ENCODE measurements around the gene IGFBP2.

The IGFBP2 gene

DNA sequence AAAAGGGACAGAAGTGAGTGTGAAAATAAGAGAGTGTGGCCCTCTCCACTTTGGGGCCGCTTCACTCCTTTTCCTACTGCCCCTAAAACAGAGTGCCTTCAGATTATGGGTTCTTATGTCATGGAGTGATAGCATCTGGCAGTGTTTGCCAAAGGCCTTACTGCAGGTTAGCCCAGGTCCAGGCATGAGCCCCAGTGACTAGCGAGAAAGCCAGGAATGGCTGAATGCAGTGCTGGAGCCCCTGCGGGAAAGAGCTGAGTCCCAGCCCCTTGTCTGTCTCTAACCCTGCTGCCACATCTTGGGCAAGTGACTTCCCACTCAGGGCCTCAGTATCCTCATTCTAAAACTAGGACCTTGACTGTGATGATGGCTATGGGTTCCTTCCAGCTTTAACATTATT, 56.2 kb downstream of the IGFBP2 start:
- DNase-seq, result no peak

DNA sequence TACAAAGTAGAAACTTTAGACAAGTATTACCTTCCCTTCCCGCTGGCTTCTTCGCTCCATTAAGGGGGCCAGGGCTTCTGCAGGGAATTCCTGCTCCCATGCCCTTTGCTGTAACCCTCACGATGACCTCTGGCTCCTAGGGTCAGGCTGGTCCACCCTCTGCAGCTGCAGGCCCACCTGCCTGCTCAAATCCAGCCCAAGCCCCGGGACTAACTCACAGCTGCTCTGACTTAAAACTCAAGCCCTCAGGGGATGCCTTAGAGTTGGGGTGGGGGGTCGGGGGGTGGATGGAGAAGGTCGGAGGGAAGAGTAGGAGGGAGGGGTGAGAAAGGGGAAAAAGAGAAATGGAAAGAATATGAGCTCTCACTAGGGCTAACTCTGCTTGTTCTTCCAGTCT, 57.2 kb downstream of the IGFBP2 start:
- no peak for DNase-seq

DNA sequence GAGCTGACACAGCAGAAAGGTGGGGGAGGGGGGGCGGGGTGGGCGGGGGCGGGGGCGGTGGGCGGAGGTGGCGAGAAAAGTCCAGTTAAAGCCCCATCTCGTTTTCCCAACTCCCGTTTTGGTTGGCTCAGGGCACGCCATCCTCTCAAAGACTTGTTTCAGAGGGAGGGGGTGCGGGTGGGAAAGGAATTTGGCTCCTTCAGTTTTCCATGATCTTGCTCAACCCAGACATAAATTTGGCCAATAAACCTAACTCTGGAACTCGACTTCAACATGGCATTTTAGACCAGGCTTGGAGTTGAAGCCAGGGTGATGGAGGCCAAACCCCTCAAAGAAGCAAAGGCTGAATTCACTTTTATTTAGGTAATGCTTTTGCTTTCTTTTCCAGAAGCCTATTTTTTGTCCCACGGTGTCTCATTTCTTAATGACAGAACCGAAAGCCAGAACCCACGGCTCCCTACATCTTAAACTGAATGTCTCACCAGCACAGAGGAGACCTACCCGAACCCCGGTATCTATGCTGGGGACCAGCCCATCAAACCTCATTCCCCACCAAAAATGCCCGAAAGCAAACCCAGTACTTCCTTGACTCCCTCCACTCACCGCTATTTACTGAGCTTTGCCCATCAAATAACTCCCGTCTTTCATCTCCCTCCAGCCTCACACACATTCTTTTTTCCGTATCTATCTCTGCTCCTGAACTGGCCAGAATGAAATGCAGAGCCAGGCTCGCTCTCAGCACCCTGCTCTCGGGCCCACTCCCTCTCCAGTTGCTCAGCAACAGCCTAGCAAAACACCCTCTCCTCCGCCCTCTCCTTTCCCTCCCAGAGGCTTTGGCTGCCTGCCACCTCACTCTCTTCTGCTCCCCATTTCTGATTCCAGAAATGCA, 57.9 kb downstream of the IGFBP2 start:
- DNase-seq, result peak; percentile 93

DNA sequence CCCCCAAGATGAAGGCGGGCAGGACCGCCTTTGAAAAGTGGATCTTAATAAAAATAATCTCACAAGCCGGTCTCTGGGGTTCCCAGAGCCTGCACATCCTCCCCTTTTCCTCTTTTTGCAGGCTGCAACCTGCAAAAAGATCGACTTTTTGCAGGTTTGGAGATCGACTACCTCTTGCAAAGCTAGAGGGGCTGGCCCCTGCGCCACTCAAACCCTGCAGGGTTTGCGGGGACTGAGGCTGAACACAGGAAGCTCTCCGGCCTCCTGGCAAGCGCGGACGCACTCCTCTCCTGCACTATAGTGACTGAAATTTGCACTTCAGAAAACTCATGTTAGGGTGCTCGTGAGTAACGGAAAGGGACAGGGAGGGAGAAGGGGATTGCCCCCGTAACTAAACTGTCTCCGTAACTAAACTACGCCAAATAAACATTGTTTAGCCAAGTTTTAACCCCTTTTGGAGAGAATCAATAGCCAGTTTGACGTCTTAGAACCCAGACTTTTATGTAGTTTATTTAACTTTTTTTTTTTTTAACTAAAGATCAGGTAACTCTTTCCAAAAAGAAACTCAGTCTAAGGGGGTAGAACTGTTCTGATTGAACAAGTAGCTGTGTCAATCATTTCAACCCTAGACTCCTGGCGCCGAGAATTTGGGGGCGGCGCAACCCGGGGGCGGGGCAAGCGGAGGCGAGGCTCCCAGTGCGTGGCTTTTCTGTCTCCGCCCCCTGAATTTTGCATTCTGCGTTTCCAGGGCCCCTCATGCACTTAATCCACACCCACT, 59.6 kb downstream of the IGFBP2 start:
- DNase-seq, result peak; percentile 95

DNA sequence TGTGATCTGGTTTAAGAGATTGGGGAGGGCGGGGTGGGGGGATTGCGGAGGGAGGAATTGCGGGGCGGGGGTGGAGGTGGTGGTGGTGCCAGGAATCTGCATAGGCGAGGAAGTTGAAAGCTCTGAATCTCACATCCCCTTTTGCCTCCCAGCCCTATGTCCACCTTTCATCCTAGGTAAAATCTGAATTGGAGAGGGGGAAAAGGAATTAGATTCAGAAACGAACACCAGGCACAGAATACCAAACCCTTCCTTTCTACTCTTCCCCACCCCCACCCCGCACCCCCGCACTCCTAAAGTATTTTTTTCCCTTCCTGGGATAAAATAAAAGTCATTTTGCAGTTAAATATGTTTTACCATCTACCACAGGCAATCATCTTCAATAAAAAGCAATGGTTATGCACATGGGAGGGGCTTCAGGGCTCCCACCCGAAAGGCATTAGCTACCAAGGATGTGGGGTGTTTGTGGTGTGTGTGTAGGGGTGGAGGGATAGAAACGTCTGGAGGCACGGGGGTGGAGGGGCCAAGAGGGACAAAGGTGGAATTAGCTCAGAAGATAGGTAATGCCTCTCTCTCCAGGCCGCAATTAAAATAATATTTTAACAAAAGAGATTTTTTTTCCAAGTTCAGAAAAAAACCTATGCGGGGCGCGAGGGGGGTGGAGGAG, 60.3 kb downstream of the IGFBP2 start:
- peak; percentile 43 for DNase-seq

DNA sequence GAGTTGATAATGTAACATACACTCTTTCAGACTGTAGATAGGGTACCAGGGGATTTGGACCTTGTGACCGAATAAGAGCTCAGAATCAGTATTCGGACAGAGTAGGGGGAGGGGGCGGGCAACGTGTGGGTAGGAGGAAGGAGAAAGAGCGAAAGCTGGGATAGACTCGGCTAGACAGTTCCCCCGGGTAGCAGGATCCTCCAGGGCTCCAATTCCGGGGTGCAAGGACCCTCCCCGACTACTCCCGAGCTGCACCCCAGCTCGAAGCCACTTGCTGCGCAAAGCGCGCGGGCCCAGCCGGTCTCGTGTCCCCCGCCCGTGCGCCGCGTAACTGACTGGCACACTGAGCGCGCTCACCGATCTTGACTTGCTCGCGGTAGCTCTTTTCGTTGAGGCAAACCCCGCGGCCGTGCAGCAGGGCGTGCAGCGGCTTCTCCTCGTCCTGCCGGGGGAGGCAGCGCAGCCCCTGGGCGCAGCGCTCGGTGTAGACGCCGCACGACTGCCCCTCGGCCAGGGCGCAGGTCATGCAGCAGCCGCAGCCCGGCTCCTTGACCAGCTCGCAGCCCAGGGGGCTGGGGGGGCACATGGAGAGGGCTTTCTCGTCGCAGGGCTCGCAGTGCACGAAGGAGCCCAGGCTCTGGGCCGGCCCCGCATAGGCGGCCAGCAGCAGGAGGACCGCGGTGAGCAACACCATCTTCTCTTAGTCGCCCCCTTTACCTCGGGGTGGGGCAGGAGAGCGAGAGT, 61.0 kb downstream of the IGFBP2 start:
- DNase-seq, result peak; percentile 73

DNA sequence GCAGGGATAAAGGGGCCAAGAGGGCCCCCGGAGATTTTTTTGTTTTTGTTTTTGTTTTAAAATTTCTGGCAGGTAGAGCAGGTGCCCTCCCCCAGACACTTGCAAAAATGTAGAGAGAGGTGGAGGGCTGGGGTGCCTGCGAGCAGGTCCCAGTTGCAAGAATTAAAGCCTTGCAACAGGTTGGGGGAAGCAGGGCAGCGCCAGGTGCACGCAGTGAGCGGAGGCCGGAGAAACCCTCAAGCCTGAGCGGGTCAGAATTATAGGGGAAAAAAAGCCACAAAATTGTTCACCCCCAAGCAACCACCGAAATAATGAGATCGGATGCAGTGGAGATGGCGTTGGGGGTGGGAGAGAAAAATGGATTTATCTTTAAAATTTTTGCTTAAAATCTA, 61.6 kb downstream of the IGFBP2 start:
- no peak for DNase-seq

DNA sequence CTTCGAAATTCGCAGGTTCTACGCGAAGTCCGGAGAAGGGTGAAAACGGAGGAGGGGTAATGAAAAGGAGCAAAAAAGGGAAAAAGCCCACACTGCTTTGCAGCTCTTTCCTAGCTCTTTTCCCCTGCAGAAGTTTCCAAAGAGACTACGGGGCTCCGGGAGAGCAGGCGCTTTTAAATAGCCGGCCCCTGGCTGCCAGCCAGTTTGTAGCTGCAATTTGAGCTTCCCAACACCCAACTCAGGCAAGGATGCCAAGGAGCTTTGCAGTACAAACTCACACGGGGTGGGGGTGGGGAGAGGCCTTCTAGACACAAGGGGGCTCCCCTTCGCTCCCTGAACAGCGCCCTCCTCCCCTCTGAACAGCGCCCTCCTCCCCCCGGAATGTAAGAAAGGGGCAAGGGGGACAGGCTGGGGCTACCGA, 62.2 kb downstream of the IGFBP2 start, which contains the start of gene IGFBP5:
IGFBP5 (minus strand) TSS at position 149 of the 421 bp plus-strand sequence. CDS start 774 bp downstream, outside the sequence.
- DNase-seq, result peak; percentile 95

DNA sequence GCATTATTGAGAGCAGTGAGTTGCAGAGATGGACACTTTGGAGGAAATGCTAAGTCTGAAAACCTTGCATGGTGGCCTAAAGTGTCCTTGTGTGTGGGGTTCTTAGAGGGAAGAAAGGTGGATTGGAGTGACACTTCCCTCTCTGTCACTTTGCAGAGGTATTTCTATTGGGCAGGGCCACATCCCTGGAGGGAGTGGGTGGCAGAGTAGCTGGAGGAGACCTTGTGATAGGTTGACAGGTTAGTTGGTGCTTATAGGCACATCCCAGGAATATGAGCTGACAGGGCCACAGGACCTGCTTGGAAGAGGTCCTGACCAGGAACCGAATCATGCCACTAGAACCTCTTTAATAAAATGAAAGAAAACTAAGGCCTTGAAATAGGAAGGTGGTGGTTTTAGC, 63.1 kb downstream of the IGFBP2 start:
- no peak for DNase-seq

DNA sequence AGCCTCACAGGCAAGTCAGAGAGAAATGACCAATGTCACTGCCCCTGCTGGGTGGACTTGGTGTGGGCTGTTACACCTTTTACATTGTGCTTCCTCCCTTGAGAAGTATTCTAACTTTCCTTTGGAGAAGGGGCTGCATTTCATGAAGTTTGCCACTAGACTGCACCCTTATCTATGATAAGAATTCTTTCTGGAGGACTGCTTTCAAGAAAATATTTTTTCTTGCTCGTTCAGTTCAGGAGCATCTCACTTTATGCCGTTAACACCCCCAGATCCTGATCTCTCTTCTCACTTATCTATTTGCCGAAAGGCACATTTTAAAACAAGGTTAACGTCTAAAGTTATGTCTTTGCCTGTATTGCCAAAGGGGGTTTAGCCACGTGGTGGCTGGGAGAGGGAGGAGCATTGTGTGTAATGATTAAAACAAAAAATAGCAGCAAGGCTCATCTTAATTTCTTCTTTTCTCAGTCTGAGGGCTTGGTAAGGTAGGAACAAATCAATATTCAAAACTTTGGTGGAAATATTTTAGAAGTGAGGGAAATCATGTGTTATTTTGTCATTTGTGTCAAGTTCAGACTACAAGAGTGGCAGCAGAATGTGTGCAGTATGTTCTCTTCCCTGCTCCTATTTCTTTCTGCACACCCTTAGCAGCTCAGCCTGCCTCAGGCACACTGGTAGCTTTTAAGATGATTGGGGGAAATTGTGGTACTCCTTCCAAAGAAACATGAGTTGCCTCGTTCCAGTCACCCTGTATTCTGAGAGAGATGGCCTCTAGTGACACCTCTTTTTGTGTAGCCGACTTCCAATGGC, 63.7 kb downstream of the IGFBP2 start:
- DNase-seq, result no peak

DNA sequence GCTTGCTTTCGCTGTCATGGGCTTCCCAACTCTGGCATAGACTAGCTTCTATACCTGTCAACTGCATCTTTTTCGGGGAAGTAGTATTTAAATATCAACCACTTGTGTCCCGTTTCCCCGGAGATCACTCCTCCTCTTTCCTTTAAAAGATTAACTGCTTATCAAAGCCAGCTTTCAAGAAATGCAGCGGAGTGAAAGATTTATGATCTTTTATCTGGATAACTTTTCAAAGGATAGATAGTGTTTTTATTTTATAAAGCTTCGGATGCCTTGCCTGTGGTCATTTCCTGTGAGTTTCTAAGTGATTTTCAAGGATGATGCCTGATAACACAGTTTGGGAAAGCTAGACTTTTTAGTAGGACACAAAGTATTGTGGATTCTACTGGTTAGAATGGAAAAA, 65.1 kb downstream of the IGFBP2 start:
- DNase-seq, result no peak

DNA sequence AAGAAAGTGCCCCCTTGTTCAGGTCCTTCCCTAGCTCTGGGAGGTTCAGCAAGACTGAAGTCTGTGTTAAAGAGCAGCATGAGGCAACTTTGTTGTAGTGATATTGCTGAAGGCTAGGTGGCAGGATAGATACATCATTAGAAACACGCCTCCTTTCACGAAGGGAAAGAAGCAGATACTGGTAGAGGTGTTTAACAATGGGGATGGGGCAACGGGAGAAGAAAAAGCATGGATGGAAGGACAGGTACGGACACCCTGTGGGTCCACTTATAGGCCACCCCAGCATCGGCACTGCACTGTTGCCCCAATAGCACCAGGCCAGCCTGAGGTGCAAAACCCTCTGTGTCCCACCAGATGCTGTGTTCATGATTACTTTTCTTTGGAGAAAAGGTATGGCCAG, 65.7 kb downstream of the IGFBP2 start:
- DNase-seq, result peak; percentile 43

DNA sequence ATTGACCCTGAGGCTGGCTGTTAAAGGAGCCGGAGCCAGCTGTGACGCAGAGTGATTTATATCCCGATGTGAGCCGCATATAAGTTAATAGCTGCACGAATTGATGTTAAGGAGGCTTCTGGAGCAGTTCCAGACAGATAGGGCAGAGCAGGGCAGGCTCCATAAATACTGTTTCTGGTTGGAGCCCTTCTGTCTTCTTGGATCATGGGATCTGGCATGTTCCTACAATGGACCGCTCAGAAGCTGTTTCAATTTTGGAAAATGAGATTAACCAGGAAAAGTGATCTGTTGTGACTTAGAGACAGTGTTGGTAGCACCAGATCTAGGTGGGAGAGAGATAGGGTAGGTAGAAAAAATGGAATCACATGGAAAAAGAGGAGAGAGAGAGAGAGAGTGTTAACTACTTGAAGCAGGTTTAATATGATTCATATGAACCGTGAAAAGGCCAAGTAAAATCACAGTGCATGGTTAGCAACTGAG, 66.9 kb downstream of the IGFBP2 start:
- peak; percentile 73 for DNase-seq

DNA sequence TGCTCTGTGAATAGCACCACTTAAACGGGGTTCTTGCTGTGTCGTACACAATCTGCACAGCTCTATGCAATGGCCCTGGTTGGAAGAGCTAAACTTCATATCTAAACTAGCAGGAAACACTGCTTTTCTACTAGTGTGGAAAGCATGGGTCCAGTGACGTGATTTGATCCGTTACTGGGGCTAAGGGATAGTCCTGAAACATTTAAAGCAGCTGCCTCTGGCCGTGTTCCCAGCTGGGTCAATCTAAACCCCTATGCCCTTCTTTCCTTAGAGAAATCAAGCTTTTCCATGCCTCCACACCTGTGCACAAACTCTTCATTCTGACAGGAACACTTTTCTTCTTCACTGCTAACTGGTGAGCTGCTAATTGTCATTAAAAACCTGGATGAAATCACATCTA, 67.6 kb downstream of the IGFBP2 start:
- DNase-seq, result peak; percentile 63

DNA sequence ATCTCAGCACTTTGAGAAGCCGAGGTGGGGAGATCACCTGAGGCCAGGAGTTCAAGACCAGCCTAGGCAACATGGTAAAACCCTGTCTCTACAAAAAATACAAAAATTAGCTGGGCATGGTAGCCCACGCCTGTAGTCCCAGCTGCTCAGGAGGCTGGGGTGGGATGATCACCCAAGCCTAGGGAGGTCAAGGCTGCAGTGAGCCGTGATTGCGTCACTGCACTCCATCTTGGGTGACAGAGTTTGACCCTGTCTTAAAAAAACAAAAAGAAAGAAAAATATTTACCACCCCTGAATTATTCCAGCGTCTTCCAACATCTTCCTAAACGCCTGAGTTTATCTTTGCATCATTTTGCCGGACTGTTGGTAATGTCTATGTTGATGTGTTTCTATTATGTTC, 68.3 kb downstream of the IGFBP2 start:
- no peak for DNase-seq

DNA sequence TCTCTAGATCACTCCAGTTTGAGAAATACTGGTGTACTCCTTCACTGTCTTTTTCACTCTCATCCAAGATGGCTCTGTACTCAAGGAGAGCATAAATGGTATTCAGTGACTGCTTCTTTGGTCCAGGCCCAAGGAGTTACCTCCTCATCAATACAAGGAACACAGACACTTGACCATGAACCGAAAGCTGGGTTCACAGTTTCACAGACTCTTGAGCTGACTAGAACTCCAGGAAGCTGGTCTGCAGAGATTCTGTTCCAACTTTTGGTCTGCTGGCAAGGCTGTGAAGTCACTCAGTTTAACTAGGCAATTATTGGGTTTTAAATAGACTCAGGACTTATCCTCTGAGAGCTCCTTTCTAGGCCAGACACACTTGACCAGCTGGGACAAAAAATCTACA, 69.5 kb downstream of the IGFBP2 start:
- no peak for DNase-seq

DNA sequence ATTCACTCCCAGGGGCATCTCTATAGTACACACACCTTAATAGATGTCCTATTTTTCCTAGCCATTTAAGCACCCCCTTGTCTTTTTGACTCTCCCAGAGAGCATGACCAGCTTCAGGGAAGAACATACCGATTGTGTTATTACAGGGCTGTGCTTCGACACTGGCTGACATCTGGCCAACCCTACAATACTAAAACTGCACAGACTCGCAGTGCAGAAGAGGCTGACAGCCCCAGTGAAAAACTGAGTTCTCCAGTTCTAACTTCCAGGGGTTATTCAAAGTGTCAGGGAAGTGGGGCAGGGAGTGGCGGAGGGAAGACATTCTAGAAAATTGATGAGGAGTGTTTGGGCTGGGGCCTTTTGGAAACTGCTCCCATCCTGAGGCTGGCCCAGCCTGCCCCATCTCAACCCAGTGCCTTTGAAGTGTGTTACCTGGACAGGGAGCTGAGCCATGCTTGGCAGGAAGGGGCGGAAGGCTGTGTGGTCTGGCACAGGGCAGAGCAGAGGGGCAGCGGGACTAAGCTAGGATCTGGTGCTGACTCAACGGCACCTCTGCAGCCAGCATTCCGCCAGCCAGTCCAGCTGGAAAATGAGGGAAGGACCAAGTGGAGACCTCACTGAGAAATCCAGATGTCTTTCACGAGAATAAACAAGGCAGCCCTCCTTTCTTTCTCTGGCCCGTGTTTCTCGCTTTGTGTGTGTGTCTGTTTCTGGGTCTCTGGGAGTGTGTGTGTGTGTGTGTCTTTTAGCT, 77.5 kb downstream of the IGFBP2 start:
- DNase-seq, result peak; percentile 92

DNA sequence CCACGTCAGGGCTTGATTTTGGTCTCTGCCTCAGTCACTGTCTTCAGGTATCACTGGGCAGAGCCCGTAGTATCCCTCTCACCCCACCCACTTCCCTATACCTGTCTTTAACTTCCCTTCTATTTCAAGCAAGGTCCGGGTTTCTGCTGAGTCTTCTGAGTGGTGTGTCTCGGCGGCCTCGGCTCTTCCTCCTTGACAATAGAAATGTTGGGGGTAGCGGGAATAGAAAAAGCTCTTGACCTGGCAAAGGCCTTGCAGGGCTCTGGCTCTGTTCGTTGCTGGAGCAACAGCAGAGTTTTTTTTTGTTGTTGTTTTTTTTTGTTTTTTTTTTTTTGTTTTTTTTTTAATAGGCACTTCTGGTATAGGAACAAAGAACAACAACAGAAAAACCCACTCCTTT, 78.1 kb downstream of the IGFBP2 start:
- no peak for DNase-seq

DNA sequence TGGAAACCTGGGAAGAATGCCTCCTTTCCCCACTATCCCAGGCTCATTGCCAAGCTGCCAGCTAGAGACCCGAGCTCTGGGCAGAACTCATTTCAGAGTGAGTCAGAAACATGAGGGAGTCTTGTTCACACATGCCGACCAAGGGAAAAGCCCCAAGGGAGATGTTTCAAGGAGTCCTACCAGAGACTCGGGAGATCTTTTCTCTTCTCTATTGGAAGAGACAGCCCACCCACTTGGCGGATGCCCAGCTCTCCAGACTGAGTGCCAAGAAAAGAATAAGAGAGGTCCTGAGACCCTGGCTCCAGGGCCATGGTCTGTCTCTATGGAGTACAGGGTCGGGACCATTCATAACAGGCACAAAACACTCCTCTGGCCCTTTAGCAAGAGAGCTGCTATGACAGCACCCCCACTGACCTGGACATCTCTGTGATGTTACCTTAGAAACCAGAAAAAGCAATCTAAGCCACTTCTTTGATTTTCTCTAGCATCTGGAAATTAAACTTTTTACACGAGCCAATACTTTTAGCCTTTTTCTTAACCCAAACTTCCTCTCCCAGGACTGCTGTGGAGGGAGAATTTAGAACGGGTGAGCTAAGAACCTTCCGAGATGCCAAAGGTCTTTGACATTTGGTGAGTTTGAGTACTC, 80.6 kb downstream of the IGFBP2 start:
- peak; percentile 69 for DNase-seq

All from femur (tissue), 1 donor.